ENCODE data around the gene WNT9A. TPM values are rescaled to one million over a fixed set of nuclear protein-coding genes. Genes with fewer than 3 reads are reported as not detected.

The WNT9A gene
- total RNA-seq, 6 experiments from 2014 or later, result 0.09 to 0.19 (median 0.10) TPM; not detected in 1

- H3K4me1 ChIP-seq, result no peaks in the 10 kb centered on the region
- no peak overlapping the region for H3K4me3 ChIP-seq
- H3K36me3 ChIP-seq, result no peaks in the 10 kb centered on the region
- intact Hi-C loops (cut with DNase I), result no loop called here
- H3K27me3 ChIP-seq, result no peaks in the 10 kb centered on the region
- TF ChIP-seq POLR2A (IDR thresholded peaks at IDR 0.05) (no peak), CTCF (IDR thresholded peaks at IDR 0.05) (no peak)
- ATAC-seq (no peak), DNase-seq (peak in 2 of 3 donors; percentile 12 to 36)
- 38% methylated on average over 4 of the region's 13 CpGs for WGBS (ENCODE audit: insufficient coverage, low coverage, low lambda C conversion rate, missing lambda C conversion rate)
- no peaks in the 10 kb centered on the region for H3K9me3 ChIP-seq
- H3K27ac ChIP-seq, result no peak overlapping the region
Observed at GRCh38 chr1:227900571-227901051, 47.1 kb downstream of the WNT9A start.

- DNase-seq (peak; percentile 7 to 42 (median 28)), ATAC-seq (no peak)
- no peaks in the 10 kb centered on the region for H3K27me3 ChIP-seq
- H3K36me3 ChIP-seq, result no peaks in the 10 kb centered on the region
- H3K27ac ChIP-seq, result no peak overlapping the region
- TF ChIP-seq POLR2A (IDR thresholded peaks at IDR 0.05), result no peak
- no peak for TF ChIP-seq CTCF (IDR thresholded peaks at IDR 0.05)
- no peaks in the 10 kb centered on the region for H3K4me1 ChIP-seq
- H3K9me3 ChIP-seq, result no peaks in the 10 kb centered on the region
- intact Hi-C loops (cut with DNase I), result no loop called here
- H3K4me3 ChIP-seq, result no peak overlapping the region
- 55% methylated on average over 2 of the region's 18 CpGs for WGBS (ENCODE audit: insufficient coverage, low coverage, low lambda C conversion rate, missing lambda C conversion rate)
Observed at GRCh38 chr1:227899820-227900449, 47.8 kb downstream of the WNT9A start.

GRCh38 chr1:227899141-227899819 lies 48.5 kb downstream of the WNT9A start:
- no peaks in the 10 kb centered on the region for H3K27me3 ChIP-seq
- no peaks in the 10 kb centered on the region for H3K4me1 ChIP-seq
- no peak for TF ChIP-seq POLR2A (IDR thresholded peaks at IDR 0.05)
- TF ChIP-seq CTCF (IDR thresholded peaks at IDR 0.05), result no peak
- DNase-seq (peak; percentile 8 to 33 (median 31)), ATAC-seq (peak in 1 of 4 donors; percentile 16)
- WGBS (ENCODE audit: insufficient coverage, low coverage, low lambda C conversion rate, missing lambda C conversion rate), result 44% methylated on average over 4 of the region's 12 CpGs
- no peak overlapping the region for H3K4me3 ChIP-seq
- H3K27ac ChIP-seq, result no peak overlapping the region
- H3K9me3 ChIP-seq, result no peaks in the 10 kb centered on the region
- no peaks in the 10 kb centered on the region for H3K36me3 ChIP-seq
- intact Hi-C loops (cut with DNase I), result no loop called here

- intact Hi-C loops (cut with DNase I), result no loop called here
- 62% methylated on average over 8 of the region's 12 CpGs for WGBS (ENCODE audit: insufficient coverage, low coverage, low lambda C conversion rate, missing lambda C conversion rate)
- no peaks in the 10 kb centered on the region for H3K27me3 ChIP-seq
Observed at GRCh38 chr1:227898502-227899140, 49.1 kb downstream of the WNT9A start.

More at GRCh38 chr1:227898502-227899140, 49.1 kb downstream of the WNT9A start:
- Histone ChIP-seq H3K9me3 (no peaks in the 10 kb centered on the region), H3K27ac (no peak overlapping the region), H3K4me1 (no peaks in the 10 kb centered on the region), H3K36me3 (no peaks in the 10 kb centered on the region), H3K4me3 (no peak overlapping the region)
- DNase-seq, result peak; percentile 5 to 33 (median 31)
- TF ChIP-seq POLR2A (IDR thresholded peaks at IDR 0.05) (no peak), CTCF (IDR thresholded peaks at IDR 0.05) (no peak)
- no peak for ATAC-seq

Data from right lobe of liver (tissue), 6 donors.